HepG2 (cell line): ENCODE results near the gene DOCK2. TPM values are rescaled to one million over a fixed set of nuclear protein-coding genes. Genes with fewer than 3 reads are reported as not detected.

Source experiments
- ATAC-seq: fragments of 200-7000 bp; cut with Tn5 transposase; 3 replicates; pipeline ENCODE4 v1.9.1; 2020; ENCODE audit warnings: mild to moderate bottlenecking, moderate library complexity
- BruUV-seq: library from RNA; stranded (reverse); fragments of 400-500 nt; replicated peaks from 2 replicates; lab custom pipeline; 2021; lab: Mats Ljungman, UMichigan
- CTCF ChIA-PET: fragments of 300-600 bp; formaldehyde crosslinking; extraction: SDS; loops from one replicate; lab custom pipeline; 2021; ENCODE audit warnings: low total read pairs, inconsistent platforms, low intra/inter-chr PET ratio; lab: Yijun Ruan, JAX
- POLR2A ChIA-PET: fragments of 350-600 bp; sonication (Branson Sonifier 250); formaldehyde crosslinking; loops from one replicate; lab custom pipeline; 2020; ENCODE audit warnings: antibody characterized with exemption, inconsistent platforms; lab: Yijun Ruan, JAX
- DNase-seq: peaks from one replicate; pipeline ENCODE4 v3.0.0-alpha.2; 2015; ENCODE audit warnings: low spot score
- FAIRE-seq: peaks from 3 replicates; lab custom pipeline; 2011; peaks lifted over from hg19 to GRCh38; lab: Jason Lieb, UNC
- H2AFZ ChIP-seq: one replicate; pipeline ENCODE4 v1.6.1; 2011; ENCODE audit warnings: low read length, inconsistent platforms
- H3K27ac ChIP-seq: fragments of 300-600 bp; 3 replicates; pipeline ENCODE4 v1.8.0; 2011; ENCODE audit warnings: mixed run types, mild to moderate bottlenecking, mixed read lengths, low read length, inconsistent platforms; ENCODE audit not compliant: insufficient read depth; ENCODE audit errors: extremely low read length
- H3K27me3 ChIP-seq, 2 experiments: fragments of 200-600 bp in 1 of 2; 2 replicates in 1 of 2; 3 replicates in 1 of 2; pipeline versions ENCODE4 v1.6.0 to v1.8.0; 2011; ENCODE audit warnings: low read length in 2 of 2, mild to moderate bottlenecking in 2 of 2, moderate library complexity in 2 of 2, inconsistent platforms in 1 of 2; ENCODE audit not compliant: insufficient read depth in 2 of 2, control insufficient read depth in 1 of 2
- H3K36me3 ChIP-seq, 2 experiments: fragments of 200-600 bp in 1 of 2; replicated peaks in 1 of 2; 2 replicates in 1 of 2; 3 replicates in 1 of 2; pipeline versions ENCODE4 v1.5.1 to v1.8.0; 2011; ENCODE audit warnings: low read length in 2 of 2, inconsistent platforms in 1 of 2; ENCODE audit not compliant: insufficient read depth in 2 of 2, control insufficient read depth in 1 of 2
- H3K4me1 ChIP-seq: 2 replicates; pipeline ENCODE4 v1.5.1; 2012; ENCODE audit warnings: low read length, inconsistent platforms; ENCODE audit not compliant: insufficient read depth
- H3K4me2 ChIP-seq: 2 replicates; pipeline ENCODE4 v1.6.0; 2011; ENCODE audit warnings: low read depth, low read length, inconsistent platforms
- H3K4me3 ChIP-seq, 3 experiments: fragments of 200-600 bp in 1 of 3; sonication (generic), shearing (Covaris generic) in 1 of 3; replicated peaks in 1 of 3; 2 replicates each; pipeline ENCODE4 v1.5.1; 2011 to 2016; ENCODE audit warnings: low read length in 3 of 3, inconsistent platforms in 2 of 3, low read depth in 2 of 3, mild to moderate bottlenecking in 2 of 3, control low read depth in 1 of 3, mixed read lengths in 1 of 3; ENCODE audit not compliant: insufficient read depth in 1 of 3
- H3K79me2 ChIP-seq: one replicate; pipeline ENCODE4 v1.6.1; 2011; ENCODE audit warnings: low read length, inconsistent platforms; ENCODE audit not compliant: insufficient read depth
- H3K9ac ChIP-seq: 2 replicates; pipeline ENCODE4 v1.6.0; 2011; ENCODE audit warnings: mild to moderate bottlenecking, low read depth, low read length, inconsistent platforms; ENCODE audit not compliant: insufficient read depth
- H3K9me3 ChIP-seq: 2 replicates; pipeline ENCODE4 v1.5.1; 2012; ENCODE audit warnings: mild to moderate bottlenecking, low read length
- H4K20me1 ChIP-seq: 2 replicates; pipeline ENCODE4 v1.6.0; 2011; ENCODE audit warnings: inconsistent platforms, mild to moderate bottlenecking, low read length, moderate library complexity; ENCODE audit not compliant: insufficient read depth
- ATF7 ChIP-seq, 2 experiments: fragments of 450-650 bp in 1 of 2; sonication (generic) in 1 of 2; formaldehyde crosslinking in 1 of 2; IDR thresholded peaks; 2 replicates each; pipeline versions ENCODE4 v1.4.0 to v1.6.1; 2016 to 2020; ENCODE audit warnings: antibody characterized with exemption in 1 of 2, mild to moderate bottlenecking in 1 of 2, missing genetic modification reagents in 1 of 2
- CENPBD1 ChIP-seq: sonication (generic); formaldehyde crosslinking; IDR thresholded peaks from 2 replicates; pipeline ENCODE4 v1.8.0; 2022; ENCODE audit warnings: missing genetic modification reagents, low read depth, mild to moderate bottlenecking, borderline replicate concordance
- CREB1 ChIP-seq, 2 experiments: fragments of 450-650 bp in 1 of 2; IDR thresholded peaks; 2 replicates each; pipeline ENCODE4 v1.6.1; 2016 to 2017; ENCODE audit warnings: control low read depth in 1 of 2, mild to moderate bottlenecking in 1 of 2, missing compliant biosample characterization in 1 of 2, missing genetic modification characterization in 1 of 2
- HNF1B ChIP-seq: sonication (generic); formaldehyde crosslinking; IDR thresholded peaks from 2 replicates; pipeline ENCODE4 v1.5.1; 2020; ENCODE audit warnings: mild to moderate bottlenecking, moderate library complexity, missing genetic modification reagents
- KLF9 ChIP-seq: IDR thresholded peaks from 2 replicates; pipeline ENCODE4 v1.6.1; 2016; ENCODE audit warnings: low read depth
- MAF1 ChIP-seq: sonication (generic); formaldehyde crosslinking; IDR thresholded peaks from 2 replicates; pipeline ENCODE4 v1.5.0; 2020; ENCODE audit warnings: missing genetic modification reagents, borderline replicate concordance
- ZBTB14 ChIP-seq: sonication (generic); formaldehyde crosslinking; IDR thresholded peaks from 2 replicates; pipeline ENCODE4 v1.4.0; 2020; ENCODE audit warnings: missing genetic modification reagents
- ZNF224 ChIP-seq: sonication (generic); formaldehyde crosslinking; IDR thresholded peaks from 2 replicates; pipeline ENCODE4 v1.5.0; 2020; ENCODE audit warnings: mild to moderate bottlenecking, missing genetic modification reagents
- WGBS: methylation state at CpG from one replicate; pipeline ENCODE4 v1.1.6; 2017; ENCODE audit warnings: low lambda C conversion rate; 5-methylcytosine and 5-hydroxymethylcytosine counted together
- in situ Hi-C: cut with HindIII; loops from 2 replicates; pipeline ENCODE4 v1.10.0; 2017; ENCODE audit warnings: low pct_unique_long_range_greater_than_20kb; ENCODE audit not compliant: extremely low pct_ligation_motif_present
- intact Hi-C: fragments of 100-400 bp; cut with micrococcal nuclease; formaldehyde crosslinking; loops from one replicate; pipeline ENCODE4 v1.10.0; 2022; ENCODE audit not compliant: unreplicated experiment
- polyA plus RNA-seq, 8 experiments: library from polyadenylated mRNA; depleted of rRNA in 3 of 8; stranded (reverse) in 7 of 8; unstranded in 1 of 8; fragments of >200 nt; fragmentation: Illumina TruSeq in 4 of 8; extraction: Trizol in 4 of 8; gene quantifications; 2 replicates each; pipeline versions ENCODE4 v1.2.1 to v1.2.3, GENCODE V29; 2011 to 2016; ENCODE audit warnings: low read depth in 4 of 8, missing spikeins in 1 of 8, mixed read lengths in 1 of 8; ENCODE audit not compliant: insufficient read depth in 1 of 8
- total RNA-seq, 5 experiments: library from RNA; depleted of rRNA; stranded (reverse); fragments of >200 nt; fragmentation: Illumina TruSeq; extraction: Trizol; gene quantifications; 2 replicates each; pipeline ENCODE4 v1.2.3, GENCODE V29; 2016; ENCODE audit warnings: low read depth in 1 of 5
- TF ChIP-seq, protein P1 (sequence below): sonication (generic); formaldehyde crosslinking; IDR thresholded peaks from 2 replicates; pipeline ENCODE4 v1.5.0; 2020; ENCODE audit warnings: missing genetic modification reagents
- TF ChIP-seq, protein P2 (sequence below): sonication (generic); formaldehyde crosslinking; IDR thresholded peaks from 2 replicates; pipeline ENCODE4 v1.4.0; 2020; ENCODE audit warnings: missing genetic modification reagents, mild to moderate bottlenecking, borderline replicate concordance

DOCK2 gene
- total and polyA plus RNA-seq, 2 of the 13 experiments (the other 11 are each of a cell fraction or from before 2014, with no cell fraction given): not detected

DNA sequence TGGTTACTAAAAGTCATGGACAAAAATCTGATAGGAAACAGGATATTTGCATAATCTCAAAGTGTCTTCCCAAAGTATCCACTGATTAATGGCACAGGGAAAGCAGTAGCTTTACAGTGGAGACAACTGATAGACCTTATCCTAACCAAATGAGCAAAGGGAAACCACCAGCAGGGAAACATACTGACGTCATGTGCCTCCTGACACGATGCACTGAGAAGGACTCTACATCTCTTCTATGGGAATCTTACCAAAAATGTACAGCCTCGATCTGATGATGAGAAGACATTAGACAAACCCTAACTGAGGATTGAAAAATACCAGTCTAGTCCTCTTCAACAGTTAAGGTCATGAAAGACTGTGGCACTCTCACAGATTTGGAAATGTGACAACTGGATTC, 177.0 kb downstream of the DOCK2 start:
- no peaks in the 10 kb centered on the region for H3K36me3 ChIP-seq
- FAIRE-seq (no peak), ATAC-seq (no peak), DNase-seq (no peak)
- BruUV-seq: no TSS peak
- H3K27ac ChIP-seq: no peak overlapping the region
- intact Hi-C loops (no loop called here), in situ Hi-C loops (no loop called here)
- H3K4me3 ChIP-seq: no peak overlapping the region
- no peaks in the 10 kb centered on the region for H3K79me2 ChIP-seq
- H4K20me1 ChIP-seq: no peaks in the 10 kb centered on the region
- POLR2A ChIA-PET: no interaction called here
- no peaks in the 10 kb centered on the region; a peak in 1 of 5 replicates for H3K27me3 ChIP-seq
- H3K9me3 ChIP-seq: no peaks in the 10 kb centered on the region
- no peaks in the 10 kb centered on the region for H3K4me1 ChIP-seq
- 0% methylated on average over 3 of the region's 3 CpGs for WGBS
- TF ChIP-seq HNF1B (CRISPR knock-in tag) (no peak), MAF1 (CRISPR knock-in tag) (no peak), ATF7 (IDR thresholded peaks at IDR 0.05) (peak; percentile 62), ATF7 (CRISPR knock-in tag; IDR thresholded peaks at IDR 0.05) (no peak), CREB1 (IDR thresholded peaks at IDR 0.05) (peak; percentile 82), CREB1 (CRISPR knock-in tag; IDR thresholded peaks at IDR 0.05) (no peak)
- H2AFZ ChIP-seq: no peak overlapping the region
- no peak overlapping the region for H3K4me2 ChIP-seq
- CTCF ChIA-PET: no interaction called here
- H3K9ac ChIP-seq: no peak overlapping the region

DNA sequence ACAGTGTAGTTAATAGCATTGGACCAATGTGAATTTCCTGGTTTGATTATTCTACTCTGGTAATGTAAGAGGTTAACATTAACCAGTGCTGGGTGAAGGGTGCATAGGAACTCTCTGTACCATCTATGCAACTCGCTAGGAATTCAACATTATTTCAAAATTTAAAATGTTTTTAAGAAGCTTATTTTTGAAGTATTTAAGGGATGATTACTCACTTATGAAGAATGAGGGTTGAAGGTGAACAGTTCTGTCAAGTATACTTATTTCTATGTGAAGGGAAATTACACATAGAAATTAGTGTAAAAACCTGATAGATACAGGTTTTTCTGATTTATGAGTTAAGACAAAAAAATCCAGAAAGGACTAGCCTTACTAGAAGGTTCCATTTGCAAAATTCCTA, 177.4 kb downstream of the DOCK2 start:
- H3K36me3 ChIP-seq: no peaks in the 10 kb centered on the region
- H3K9me3 ChIP-seq: no peaks in the 10 kb centered on the region
- DNase-seq (no peak), ATAC-seq (no peak), FAIRE-seq (no peak)
- no peak overlapping the region for H3K4me3 ChIP-seq
- POLR2A ChIA-PET: no interaction called here
- H2AFZ ChIP-seq: no peak overlapping the region
- no peaks in the 10 kb centered on the region for H4K20me1 ChIP-seq
- intact Hi-C loops (no loop called here), in situ Hi-C loops (no loop called here)
- BruUV-seq: no TSS peak
- no peak overlapping the region for H3K4me2 ChIP-seq
- no peak overlapping the region for H3K27ac ChIP-seq
- no peak overlapping the region for H3K9ac ChIP-seq
- no peaks in the 10 kb centered on the region for H3K79me2 ChIP-seq
- H3K27me3 ChIP-seq: no peaks in the 10 kb centered on the region; a peak in 1 of 5 replicates
- CTCF ChIA-PET: no interaction called here
- H3K4me1 ChIP-seq: no peaks in the 10 kb centered on the region
- WGBS: 0% methylated on average over 1 of the region's 1 CpG
- TF ChIP-seq ZBTB14 (CRISPR knock-in tag): no peak
- TF ChIP-seq, protein P1, sequence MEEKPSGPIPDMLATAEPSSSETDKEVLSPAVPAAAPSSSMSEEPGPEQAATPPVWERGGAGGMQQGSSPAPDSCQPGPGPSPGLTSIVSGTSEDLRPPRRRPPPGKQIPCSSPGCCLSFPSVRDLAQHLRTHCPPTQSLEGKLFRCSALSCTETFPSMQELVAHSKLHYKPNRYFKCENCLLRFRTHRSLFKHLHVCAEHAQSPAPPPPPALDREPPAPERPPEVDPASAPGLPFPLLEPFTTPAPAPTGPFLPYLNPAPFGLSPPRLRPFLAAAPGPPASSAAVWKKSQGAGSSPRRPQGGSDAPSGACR (CRISPR knock-in tag): no peak
- TF ChIP-seq ZNF224: no peak
- TF ChIP-seq, protein P2, sequence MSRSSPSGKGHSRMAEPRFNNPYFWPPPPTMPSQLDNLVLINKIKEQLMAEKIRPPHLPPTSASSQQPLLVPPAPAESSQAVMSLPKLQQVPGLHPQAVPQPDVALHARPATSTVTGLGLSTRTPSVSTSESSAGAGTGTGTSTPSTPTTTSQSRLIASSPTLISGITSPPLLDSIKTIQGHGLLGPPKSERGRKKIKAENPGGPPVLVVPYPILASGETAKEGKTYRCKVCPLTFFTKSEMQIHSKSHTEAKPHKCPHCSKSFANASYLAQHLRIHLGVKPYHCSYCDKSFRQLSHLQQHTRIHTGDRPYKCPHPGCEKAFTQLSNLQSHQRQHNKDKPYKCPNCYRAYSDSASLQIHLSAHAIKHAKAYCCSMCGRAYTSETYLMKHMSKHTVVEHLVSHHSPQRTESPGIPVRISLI: no peak
- no peak for TF ChIP-seq KLF9 (CRISPR knock-in tag)
- no peak for TF ChIP-seq CENPBD1
